Naive B cell (primary cell): Measurements from ENCODE around the gene KSR2. TPM values are rescaled to one million over a fixed set of nuclear protein-coding genes. Genes with fewer than 3 reads are reported as not detected.
"Not testable (repeated sequence)": the region's sequence is repeated elsewhere in the genome, so short reads cannot be mapped to it uniquely, and the experiment has no call there.

Source experiments
- ATAC-seq, 2 donors: fragments of 150-1000 bp; cut with Tn5 transposase; 2 replicates each; pipeline ENCODE4 v1.10.0; 2021; ENCODE audit warnings: low read depth in 2 of 2, mild to moderate bottlenecking in 2 of 2, moderate library complexity in 2 of 2
- DNase-seq: peaks from one replicate; pipeline ENCODE4 v3.0.0; 2022
- H3K27ac Mint-ChIP-seq, 6 donors: one replicate each; pipeline ENCODE4 v1.8.0; 2020 to 2022; ENCODE audit warnings: mild to moderate bottlenecking in 6 of 6, mixed read lengths in 6 of 6, moderate library complexity in 5 of 6, inconsistent platforms in 2 of 6
- H3K27me3 Mint-ChIP-seq, 3 donors: one replicate each; pipeline ENCODE4 v1.8.0; 2021 to 2022; ENCODE audit warnings: mixed read lengths in 3 of 3, mild to moderate bottlenecking in 1 of 3
- H3K36me3 Mint-ChIP-seq, 2 donors: one replicate each; pipeline ENCODE4 v1.8.0; 2020 to 2022; ENCODE audit warnings: mixed read lengths in 2 of 2, inconsistent platforms in 1 of 2, mild to moderate bottlenecking in 1 of 2
- H3K4me1 Mint-ChIP-seq, 3 donors: one replicate each; pipeline ENCODE4 v1.8.0; 2020 to 2022; ENCODE audit warnings: mixed read lengths in 3 of 3, inconsistent platforms in 1 of 3, mild to moderate bottlenecking in 1 of 3, moderate library complexity in 1 of 3
- H3K4me3 Mint-ChIP-seq, 8 donors: one replicate each; pipeline ENCODE4 v1.8.0; 2020 to 2022; ENCODE audit warnings: mild to moderate bottlenecking in 8 of 8, mixed read lengths in 8 of 8, moderate library complexity in 8 of 8, inconsistent platforms in 2 of 8
- H3K9me3 Mint-ChIP-seq, 7 donors: one replicate each; pipeline ENCODE4 v1.8.0; 2020 to 2022; ENCODE audit warnings: mixed read lengths in 7 of 7, mild to moderate bottlenecking in 5 of 7, inconsistent platforms in 2 of 7, moderate library complexity in 1 of 7
- polyA plus RNA-seq, 6 donors: library from polyadenylated mRNA; unstranded; fragments of 300-500 nt; fragmentation: Illumina TruSeq; gene quantifications; one replicate each; pipeline ENCODE4 v1.2.3, GENCODE V29; 2021; ENCODE audit warnings: low read depth in 6 of 6

The KSR2 gene
- polyA plus RNA-seq, 6 donors from 2014 or later, result not detected

- H3K9me3 Mint-ChIP-seq, result peaks cover 0 to 16% (median 3%) of the 10 kb centered on the region in 7 donors
- H3K36me3 Mint-ChIP-seq, result no peaks in the 10 kb centered on the region
- H3K27me3 Mint-ChIP-seq, result no peaks in the 10 kb centered on the region
- no peak overlapping the region for H3K27ac Mint-ChIP-seq
- DNase-seq (no peak), ATAC-seq (no peak)
- no peaks in the 10 kb centered on the region for H3K4me1 Mint-ChIP-seq
- H3K4me3 Mint-ChIP-seq, result no peak overlapping the region
These were observed 235.8 kb downstream of the KSR2 start for GRCh38 chr12:117732761-117733548.

- ATAC-seq, DNase-seq, H3K4me1 Mint-ChIP-seq, H3K27me3 Mint-ChIP-seq, H3K4me3 Mint-ChIP-seq, H3K27ac Mint-ChIP-seq, H3K36me3 Mint-ChIP-seq: not testable (repeated sequence)
- peaks cover 0 to 16% (median under 1%) of the 10 kb centered on the region in 7 donors for H3K9me3 Mint-ChIP-seq
These were observed 237.7 kb downstream of the KSR2 start for GRCh38 chr12:117731131-117731530.

DNA sequence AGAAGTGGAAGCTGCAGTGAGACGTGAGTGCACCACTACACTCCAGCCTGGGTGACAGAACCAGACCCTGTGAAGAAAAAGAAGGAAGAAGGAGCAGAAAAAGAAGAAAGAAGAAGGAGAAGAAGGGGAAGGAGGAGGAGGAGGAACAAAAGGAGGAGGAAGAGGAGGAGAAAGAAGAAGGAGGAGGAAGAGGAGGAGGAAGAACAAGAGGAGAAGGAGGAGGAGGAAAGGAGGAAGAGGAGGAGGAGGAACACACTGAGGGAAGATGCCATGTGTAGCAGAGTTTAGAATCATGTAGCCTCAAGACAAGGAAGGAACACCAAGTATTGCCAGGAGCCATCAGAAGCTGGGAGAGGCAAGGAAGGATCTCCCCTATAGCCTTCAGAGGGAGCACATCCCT is 241.5 kb downstream of the KSR2 start:
- Mint-ChIP-seq H3K4me3 (no peak overlapping the region), H3K36me3 (no peaks in the 10 kb centered on the region), H3K4me1 (no peaks in the 10 kb centered on the region), H3K9me3 (peaks cover 0 to 12% (median 0%) of the 10 kb centered on the region in 7 donors), H3K27ac (no peak overlapping the region), H3K27me3 (peaks cover 0 to 6% (median 5%) of the 10 kb centered on the region in 3 donors)
- no peak for DNase-seq
- ATAC-seq, result no peak

DNA sequence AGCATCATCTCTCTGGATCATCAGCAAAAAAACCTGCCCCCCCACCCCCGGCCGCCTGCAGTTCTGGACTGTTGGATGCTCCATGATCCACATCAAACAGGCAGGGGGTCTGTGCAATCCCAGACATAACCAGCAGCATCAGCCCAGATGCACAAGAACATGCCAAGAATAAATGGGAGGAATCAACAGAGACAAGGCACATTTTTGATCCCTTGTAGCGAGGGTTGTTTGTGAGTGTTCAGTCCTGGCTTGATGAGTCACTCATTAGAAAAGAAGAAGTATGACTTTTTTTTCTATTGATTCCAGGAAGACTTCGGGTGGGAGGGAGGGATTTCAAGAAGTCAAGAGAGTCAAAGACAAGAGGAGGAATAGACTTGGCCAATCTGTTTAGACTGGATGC is 244.2 kb downstream of the KSR2 start:
- Mint-ChIP-seq H3K4me1 (no peaks in the 10 kb centered on the region), H3K36me3 (no peaks in the 10 kb centered on the region), H3K9me3 (peaks cover 0 to 4% (median 0%) of the 10 kb centered on the region in 7 donors), H3K27ac (no peak overlapping the region), H3K27me3 (peaks cover 8 to 11% (median 9%) of the 10 kb centered on the region in 3 donors), H3K4me3 (no peak overlapping the region)
- ATAC-seq, result no peak
- no peak for DNase-seq

- H3K36me3 Mint-ChIP-seq, result no peaks in the 10 kb centered on the region
- H3K4me1 Mint-ChIP-seq, result no peaks in the 10 kb centered on the region
- no peak for DNase-seq
- peaks cover 0 to 8% (median 2%) of the 10 kb centered on the region in 7 donors for H3K9me3 Mint-ChIP-seq
- H3K27me3 Mint-ChIP-seq, result peaks cover 8 to 13% (median 9%) of the 10 kb centered on the region in 3 donors
- ATAC-seq, result no peak
- H3K4me3 Mint-ChIP-seq, result no peak overlapping the region
- no peak overlapping the region for H3K27ac Mint-ChIP-seq
These were observed 250.2 kb downstream of the KSR2 start for GRCh38 chr12:117718559-117718958.

DNA sequence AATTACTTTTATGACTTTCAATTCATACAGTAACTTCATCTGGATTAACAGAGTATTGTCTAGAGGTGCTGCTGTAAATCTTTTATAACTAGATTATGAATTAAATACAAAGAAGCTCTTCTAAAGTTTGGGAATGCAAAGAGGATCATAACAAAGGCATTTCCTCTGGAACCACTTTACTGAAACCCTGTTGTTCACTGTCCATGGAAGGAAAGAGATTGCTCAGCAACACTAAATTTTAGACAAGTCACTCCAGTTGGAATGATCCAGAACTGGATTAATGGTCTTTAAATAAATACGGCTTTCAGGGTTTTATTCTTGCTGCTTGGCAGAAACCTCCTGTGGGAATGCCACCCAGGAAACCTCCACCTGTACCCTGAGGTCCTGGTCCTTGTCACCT is 250.6 kb downstream of the KSR2 start:
- ATAC-seq, result no peak
- H3K27ac Mint-ChIP-seq, result no peak overlapping the region
- H3K4me1 Mint-ChIP-seq, result no peaks in the 10 kb centered on the region
- DNase-seq, result no peak
- peaks cover 0 to 8% (median 2%) of the 10 kb centered on the region in 7 donors for H3K9me3 Mint-ChIP-seq
- H3K4me3 Mint-ChIP-seq, result no peak overlapping the region
- no peaks in the 10 kb centered on the region for H3K36me3 Mint-ChIP-seq
- peaks cover 6 to 13% (median 8%) of the 10 kb centered on the region in 3 donors for H3K27me3 Mint-ChIP-seq

DNA sequence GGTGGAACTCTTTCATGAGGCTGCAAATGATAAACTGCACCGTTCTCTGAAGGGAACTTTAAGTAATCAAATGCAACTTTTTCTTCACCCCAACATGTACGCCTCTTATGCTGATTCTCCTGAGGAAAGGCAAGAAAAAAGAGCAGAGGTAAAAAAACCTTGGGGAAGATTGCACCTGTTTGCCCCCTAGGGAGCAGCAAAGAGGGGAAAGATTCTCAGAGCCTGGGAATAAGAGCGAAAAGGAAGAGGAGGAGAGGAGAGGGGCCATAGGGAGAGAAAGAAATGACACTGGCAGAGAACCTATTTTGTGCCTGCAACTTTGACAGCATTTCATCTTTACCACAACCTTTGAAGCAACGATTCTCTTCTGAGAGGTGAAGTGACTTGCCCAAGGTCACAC is 254.6 kb downstream of the KSR2 start:
- H3K27me3 Mint-ChIP-seq, result peaks cover 0 to 10% (median 0%) of the 10 kb centered on the region in 3 donors
- peaks cover 0 to 5% (median 2%) of the 10 kb centered on the region in 7 donors for H3K9me3 Mint-ChIP-seq
- H3K4me3 Mint-ChIP-seq, result no peak overlapping the region
- no peaks in the 10 kb centered on the region for H3K4me1 Mint-ChIP-seq
- ATAC-seq, result no peak
- H3K36me3 Mint-ChIP-seq, result no peaks in the 10 kb centered on the region
- DNase-seq, result no peak
- no peak overlapping the region for H3K27ac Mint-ChIP-seq

GRCh38 chr12:117710121-117710520 is 258.7 kb downstream of the KSR2 start:
- Mint-ChIP-seq H3K36me3 (no peaks in the 10 kb centered on the region), H3K4me1 (no peaks in the 10 kb centered on the region), H3K27me3 (peaks cover 0 to 3% (median 0%) of the 10 kb centered on the region in 3 donors), H3K27ac (no peak overlapping the region), H3K9me3 (peaks cover 0 to 5% (median 0%) of the 10 kb centered on the region in 7 donors), H3K4me3 (no peak overlapping the region)
- no peak for ATAC-seq
- DNase-seq, result no peak

DNA sequence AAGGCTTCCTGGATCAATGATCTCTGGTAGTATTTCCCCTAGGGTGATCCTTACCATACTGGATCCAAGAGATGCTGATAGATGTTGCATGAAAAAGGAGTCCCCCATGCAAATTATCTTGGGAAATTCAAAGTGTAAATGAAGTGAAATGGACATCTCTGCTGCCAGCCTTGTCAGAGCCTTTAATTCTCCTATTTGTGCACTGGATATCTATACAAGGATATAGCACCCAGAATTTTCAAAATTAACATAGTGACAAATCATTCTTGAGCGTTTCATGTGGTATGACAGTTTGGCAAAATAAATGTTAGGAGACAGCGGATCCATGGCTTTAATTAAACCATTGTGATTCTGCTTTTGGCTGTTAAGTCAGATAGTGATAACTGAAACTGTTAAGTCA is 260.9 kb downstream of the KSR2 start:
- Mint-ChIP-seq H3K27ac (no peak overlapping the region), H3K36me3 (no peaks in the 10 kb centered on the region), H3K9me3 (peaks cover 0 to 5% (median 0%) of the 10 kb centered on the region in 7 donors), H3K4me1 (no peaks in the 10 kb centered on the region), H3K27me3 (peaks cover 0 to 8% (median 6%) of the 10 kb centered on the region in 3 donors), H3K4me3 (no peak overlapping the region)
- ATAC-seq, result no peak
- no peak for DNase-seq

- ATAC-seq, result no peak
- no peak overlapping the region for H3K27ac Mint-ChIP-seq
These were observed 265.2 kb downstream of the KSR2 start for GRCh38 chr12:117703584-117703983.

GRCh38 chr12:117702741-117703140 is 266.0 kb downstream of the KSR2 start:
- H3K36me3 Mint-ChIP-seq, result no peaks in the 10 kb centered on the region
- peaks cover 0 to 9% (median 0%) of the 10 kb centered on the region in 7 donors for H3K9me3 Mint-ChIP-seq
- peaks cover 5 to 16% (median 10%) of the 10 kb centered on the region in 3 donors for H3K27me3 Mint-ChIP-seq
- H3K4me3 Mint-ChIP-seq, result no peak overlapping the region
- H3K4me1 Mint-ChIP-seq, result no peaks in the 10 kb centered on the region
- H3K27ac Mint-ChIP-seq, result no peak overlapping the region
- ATAC-seq, result no peak
- no peak for DNase-seq

More at GRCh38 chr12:117703584-117703983, 265.2 kb downstream of the KSR2 start:
- Mint-ChIP-seq H3K27me3 (peaks cover 5 to 12% (median 7%) of the 10 kb centered on the region in 3 donors), H3K9me3 (peaks cover 0 to 9% (median 0%) of the 10 kb centered on the region in 7 donors), H3K36me3 (no peaks in the 10 kb centered on the region), H3K4me1 (no peaks in the 10 kb centered on the region), H3K4me3 (no peak overlapping the region)
- DNase-seq, result no peak

DNA sequence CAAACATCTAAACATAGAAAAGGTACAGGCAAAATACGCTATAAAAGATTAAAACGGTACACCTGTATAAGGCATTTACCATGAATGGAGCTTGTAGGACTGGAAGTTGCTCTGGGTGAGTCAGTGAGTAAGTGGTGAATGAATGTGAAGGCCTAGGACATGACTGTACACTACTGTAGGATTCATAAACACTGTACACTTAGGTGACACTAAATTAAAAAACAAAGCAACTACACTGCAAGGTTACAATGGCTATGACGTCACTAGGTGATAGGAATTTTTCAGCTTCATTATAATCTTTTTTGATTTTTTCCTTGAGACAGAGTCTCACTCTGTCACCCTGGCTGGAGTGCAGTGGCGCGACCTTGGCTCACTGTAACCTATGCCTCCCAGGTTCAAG is 269.2 kb downstream of the KSR2 start:
- no peaks in the 10 kb centered on the region for H3K4me1 Mint-ChIP-seq
- H3K36me3 Mint-ChIP-seq, result no peaks in the 10 kb centered on the region
- H3K9me3 Mint-ChIP-seq, result peaks cover 0 to 14% (median 1%) of the 10 kb centered on the region in 7 donors
- peaks cover 5 to 16% (median 10%) of the 10 kb centered on the region in 3 donors for H3K27me3 Mint-ChIP-seq
- H3K27ac Mint-ChIP-seq, result no peak overlapping the region
- DNase-seq (no peak), ATAC-seq (no peak)
- no peak overlapping the region for H3K4me3 Mint-ChIP-seq

- ATAC-seq, result no peak
- H3K27me3 Mint-ChIP-seq, result peaks cover 5 to 16% (median 10%) of the 10 kb centered on the region in 3 donors
- H3K27ac Mint-ChIP-seq, result no peak overlapping the region
These were observed 269.7 kb downstream of the KSR2 start for GRCh38 chr12:117699118-117699517.

GRCh38 chr12:117695956-117696355 is 272.8 kb downstream of the KSR2 start:
- peaks cover 2 to 10% (median 10%) of the 10 kb centered on the region in 3 donors for H3K27me3 Mint-ChIP-seq
- H3K9me3 Mint-ChIP-seq, result peaks cover 4 to 31% (median 16%) of the 10 kb centered on the region in 7 donors
- H3K27ac Mint-ChIP-seq, result no peak overlapping the region
- H3K4me3 Mint-ChIP-seq, result no peak overlapping the region
- ATAC-seq, result no peak
- H3K4me1 Mint-ChIP-seq, result no peaks in the 10 kb centered on the region
- H3K36me3 Mint-ChIP-seq, result no peaks in the 10 kb centered on the region
- no peak for DNase-seq

More at GRCh38 chr12:117699118-117699517, 269.7 kb downstream of the KSR2 start:
- Mint-ChIP-seq H3K4me3 (no peak overlapping the region), H3K9me3 (peaks cover 0 to 14% (median 5%) of the 10 kb centered on the region in 7 donors), H3K4me1 (no peaks in the 10 kb centered on the region), H3K36me3 (no peaks in the 10 kb centered on the region)
- no peak for DNase-seq
